ENCODE measurements around the gene NR3C1. TPM values are rescaled to one million over a fixed set of nuclear protein-coding genes. Genes with fewer than 3 reads are reported as not detected.

NR3C1 gene
- total and polyA plus RNA-seq, 8 donors, result 59.2 to 98.0 (median 66.6) TPM

DNA sequence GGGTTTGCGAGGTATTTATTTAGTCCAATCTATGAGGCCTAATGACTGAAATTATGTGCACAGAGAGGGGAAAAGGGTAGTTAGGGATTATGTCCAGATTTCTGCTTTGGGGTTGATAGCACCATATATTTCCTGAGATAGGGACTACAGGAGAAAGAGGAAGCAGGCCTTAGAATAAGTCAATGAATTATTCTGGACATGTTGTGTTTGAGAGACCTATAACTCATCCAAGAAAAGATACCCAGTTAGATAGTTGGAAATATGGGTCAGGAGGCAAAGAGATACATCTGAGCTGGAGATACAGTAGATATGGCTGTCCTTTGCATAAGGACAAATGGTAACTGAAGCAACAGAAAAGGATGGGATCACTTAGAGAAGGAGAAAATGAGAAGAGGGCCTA is 53.1 kb downstream of the NR3C1 start:
- Histone ChIP-seq H3K4me1 (peaks cover 23 to 88% of the 10 kb centered on the region in 2 donors), H3K27ac (peak overlapping the region in 1 of 2 donors; percentile 45), H3K36me3 (no peaks in the 10 kb centered on the region), H3K4me3 (no peak overlapping the region), H3K9me3 (no peaks in the 10 kb centered on the region), H3K27me3 (no peaks in the 10 kb centered on the region)
- intact Hi-C loops (cut with DNase I), result no loop called here
- TF ChIP-seq CTCF (IDR thresholded peaks at IDR 0.05), result no peak
- no peak for DNase-seq
- no peak for ATAC-seq

- no peak for TF ChIP-seq CTCF (IDR thresholded peaks at IDR 0.05)
- intact Hi-C loops (cut with DNase I), result no loop called here
- peaks cover 19 to 76% of the 10 kb centered on the region in 2 donors for H3K4me1 ChIP-seq
Observed at GRCh38 chr5:143349177-143349576, 54.3 kb downstream of the NR3C1 start.

GRCh38 chr5:143347698-143348344 is 55.7 kb downstream of the NR3C1 start:
- DNase-seq (no peak), ATAC-seq (no peak)
- Histone ChIP-seq H3K27me3 (no peaks in the 10 kb centered on the region), H3K36me3 (no peaks in the 10 kb centered on the region), H3K4me3 (no peak overlapping the region), H3K27ac (peak overlapping the region in 1 of 2 donors; percentile 48), H3K4me1 (peaks cover 14 to 68% of the 10 kb centered on the region in 2 donors), H3K9me3 (no peaks in the 10 kb centered on the region)
- intact Hi-C loops (cut with DNase I), result no loop called here
- TF ChIP-seq CTCF (IDR thresholded peaks at IDR 0.05), result no peak

More at GRCh38 chr5:143349177-143349576, 54.3 kb downstream of the NR3C1 start:
- Histone ChIP-seq H3K27ac (peak overlapping the region in 1 of 2 donors; percentile 45), H3K9me3 (no peaks in the 10 kb centered on the region), H3K36me3 (no peaks in the 10 kb centered on the region), H3K27me3 (no peaks in the 10 kb centered on the region), H3K4me3 (no peak overlapping the region)
- DNase-seq, result no peak
- no peak for ATAC-seq

DNA sequence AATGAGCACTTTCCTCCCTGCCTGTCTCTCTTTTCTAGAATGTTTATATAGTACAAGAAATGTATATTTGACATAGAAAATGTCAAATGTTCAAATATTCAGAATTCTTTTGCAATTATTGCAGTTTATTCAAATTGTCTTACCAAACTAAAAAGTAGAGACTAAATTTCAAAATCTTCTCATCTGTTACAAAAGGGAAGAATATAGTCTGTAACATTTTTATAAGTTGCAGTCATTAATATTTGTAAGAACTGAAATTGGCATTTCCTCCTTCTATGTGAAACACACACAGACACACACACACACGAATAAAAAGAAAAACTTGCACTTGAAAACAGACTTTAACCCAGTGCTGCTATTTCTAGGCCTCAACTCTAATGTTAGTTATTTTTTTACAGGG is 56.4 kb downstream of the NR3C1 start:
- peak overlapping the region in 1 of 2 donors; percentile 48 for H3K27ac ChIP-seq
- no peak overlapping the region for H3K4me3 ChIP-seq
- no peaks in the 10 kb centered on the region for H3K36me3 ChIP-seq
- no peak for TF ChIP-seq CTCF (IDR thresholded peaks at IDR 0.05)
- DNase-seq (no peak), ATAC-seq (no peak)
- peaks cover 14 to 68% of the 10 kb centered on the region in 2 donors for H3K4me1 ChIP-seq
- no peaks in the 10 kb centered on the region for H3K27me3 ChIP-seq
- no peaks in the 10 kb centered on the region for H3K9me3 ChIP-seq
- intact Hi-C loops (cut with DNase I), result no loop called here

DNA sequence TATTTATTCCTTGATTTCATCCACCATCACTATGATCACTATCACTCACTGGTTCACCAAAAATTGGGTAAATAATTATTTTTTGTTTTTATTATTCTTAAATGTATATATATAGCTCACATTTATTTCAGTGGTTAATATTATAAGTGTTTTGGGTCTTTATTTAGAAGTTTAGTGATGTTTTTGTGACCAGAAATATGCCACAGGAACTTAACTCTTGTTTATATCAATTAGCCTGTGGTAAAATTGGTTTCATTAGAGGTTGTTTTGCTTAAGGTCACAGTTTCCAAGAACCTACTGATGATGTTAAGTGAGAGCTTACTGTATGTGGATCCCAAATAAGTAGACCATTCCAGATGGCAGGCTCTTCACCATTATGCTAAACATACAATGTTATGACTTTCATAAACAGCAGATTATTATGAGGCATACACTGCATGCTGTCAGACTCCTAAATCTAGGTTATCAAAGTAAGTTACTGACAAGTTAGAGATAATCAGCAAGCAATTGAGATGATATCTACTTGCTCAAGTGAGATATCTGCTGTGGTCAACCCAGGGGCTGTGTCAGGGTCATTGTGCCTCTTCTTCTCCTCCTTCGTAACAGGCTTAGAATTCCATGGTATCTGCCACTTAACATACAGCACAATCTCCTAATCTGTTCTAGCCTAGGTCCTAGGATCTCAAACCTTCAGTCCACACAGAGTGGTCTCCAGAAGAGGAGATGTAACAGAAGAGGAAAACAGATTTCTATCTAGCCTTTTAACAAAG is 57.6 kb downstream of the NR3C1 start:
- Histone ChIP-seq H3K27me3 (no peaks in the 10 kb centered on the region), H3K9me3 (no peaks in the 10 kb centered on the region), H3K4me1 (peaks cover 9 to 68% of the 10 kb centered on the region in 2 donors), H3K27ac (no peak overlapping the region), H3K36me3 (no peaks in the 10 kb centered on the region), H3K4me3 (no peak overlapping the region)
- ATAC-seq (no peak), DNase-seq (no peak)
- no peak for TF ChIP-seq CTCF (IDR thresholded peaks at IDR 0.05)
- intact Hi-C loops (cut with DNase I), result no loop called here

All from left lung (tissue), 10 donors.